ENCODE measurements around the gene TNP2. TPM values are rescaled to one million over a fixed set of nuclear protein-coding genes. Genes with fewer than 3 reads are reported as not detected.
"Not testable (repeated sequence)": the region's sequence is repeated elsewhere in the genome, so short reads cannot be mapped to it uniquely, and the experiment has no call there.

The TNP2 gene
- total RNA-seq, 1 donor from 2014 or later: not detected

- intact Hi-C loops (cut with micrococcal nuclease): no loop called here
- no peak for DNase-seq
- ATAC-seq: no peak
These were observed 36.7 kb downstream of the TNP2 start for GRCh38 chr16:11232302-11232851.

- intact Hi-C loops (cut with micrococcal nuclease): no loop called here
- DNase-seq (no peak), ATAC-seq (no peak)
These were observed 37.7 kb downstream of the TNP2 start for GRCh38 chr16:11231367-11231970.

GRCh38 chr16:11229906-11230305 is 39.2 kb downstream of the TNP2 start:
- DNase-seq (no peak), ATAC-seq (peak; percentile 7)
- intact Hi-C loops (cut with micrococcal nuclease): no loop called here

- no peak for ATAC-seq
- intact Hi-C loops (cut with micrococcal nuclease): no loop called here
- no peak for DNase-seq
These were observed 39.7 kb downstream of the TNP2 start for GRCh38 chr16:11229432-11229831.

DNA sequence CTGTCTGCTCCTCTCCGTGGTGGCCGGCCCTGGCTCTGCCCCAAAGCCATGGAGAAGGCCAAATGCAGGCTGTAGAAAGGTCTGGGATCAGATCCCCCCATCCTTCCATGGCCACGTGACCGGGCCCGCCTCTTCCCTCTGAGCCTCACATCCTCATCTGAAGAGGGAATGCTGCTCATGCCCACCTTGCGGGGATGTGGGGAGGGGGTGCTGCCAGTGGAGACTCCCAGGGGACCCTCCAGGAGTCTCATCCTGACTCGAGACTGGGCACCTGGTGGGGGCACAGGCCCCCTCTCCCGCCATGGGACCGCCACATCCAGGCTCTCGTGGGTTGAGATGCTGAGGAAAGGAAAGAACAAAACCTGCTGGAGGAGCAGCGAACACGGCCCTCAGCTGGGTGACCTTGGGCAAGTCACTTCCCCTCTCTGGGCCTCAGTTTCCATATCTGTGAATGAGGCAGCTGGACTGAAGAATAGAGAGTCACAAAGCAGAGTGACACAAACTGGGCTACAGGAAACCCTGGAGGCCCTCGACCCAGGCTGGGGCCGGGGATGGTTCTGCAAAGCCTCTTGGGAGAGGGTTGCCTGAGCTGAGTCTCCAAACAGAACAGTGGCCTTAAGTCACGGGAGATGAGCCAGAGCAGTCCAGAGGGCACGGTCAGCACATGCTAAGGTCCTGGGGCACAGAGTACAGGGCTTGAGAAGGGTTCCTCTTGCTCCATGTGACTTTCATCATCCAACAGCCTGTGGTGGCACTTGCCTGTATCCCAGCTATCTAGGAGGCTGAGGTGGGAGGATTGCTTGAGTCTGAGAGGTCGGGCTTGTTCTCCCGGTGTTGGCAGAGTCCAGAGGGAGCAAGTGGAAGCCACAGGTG is 43.2 kb downstream of the TNP2 start:
- DNase-seq (no peak), ATAC-seq (no peak)
- intact Hi-C loops (cut with micrococcal nuclease): no loop called here

DNA sequence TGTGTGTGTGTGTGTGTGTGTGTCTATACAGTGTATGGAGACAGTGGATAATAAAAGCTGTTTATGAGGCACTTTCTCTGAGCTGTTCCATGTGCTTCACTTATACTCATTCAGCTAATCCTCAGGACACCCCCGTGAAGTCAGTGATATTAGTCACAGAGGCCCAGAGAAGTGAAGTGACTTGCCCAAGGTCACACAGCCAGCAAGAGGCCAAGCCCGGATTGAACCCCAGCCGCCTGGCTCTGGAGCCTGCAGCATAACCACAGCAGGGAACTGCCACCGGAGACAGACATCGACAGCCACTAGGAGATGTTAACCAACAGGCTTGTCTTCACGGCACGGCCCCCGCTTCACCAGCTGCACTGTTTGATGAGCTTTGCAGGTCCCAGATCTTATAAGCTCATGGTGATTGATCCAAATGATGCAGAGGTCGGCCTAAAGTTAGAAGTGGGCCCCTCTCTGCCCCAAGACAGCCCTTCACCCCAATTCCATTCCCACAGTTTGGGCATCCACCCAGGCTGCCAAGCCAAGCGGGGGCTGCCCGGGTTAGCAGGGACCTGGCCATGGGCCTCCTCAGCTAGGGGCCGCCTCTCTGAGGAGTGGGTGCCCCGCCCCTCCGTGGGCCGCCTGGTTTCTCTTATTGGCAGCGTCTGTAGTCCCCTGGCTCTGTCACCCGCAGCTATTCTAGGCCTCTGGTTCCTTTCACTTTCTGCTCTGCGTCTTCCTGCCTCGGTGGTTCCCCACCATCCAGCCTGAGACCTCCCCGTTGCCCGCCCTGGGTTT is 44.0 kb downstream of the TNP2 start:
- intact Hi-C loops (cut with micrococcal nuclease): no loop called here
- DNase-seq: peak; percentile 58
- ATAC-seq: peak; percentile 42

- peak; percentile 97 for ATAC-seq
- peak; percentile 88 for DNase-seq
- intact Hi-C loops (cut with micrococcal nuclease): no loop called here
These were observed 44.8 kb downstream of the TNP2 start for GRCh38 chr16:11224096-11224893.

DNA sequence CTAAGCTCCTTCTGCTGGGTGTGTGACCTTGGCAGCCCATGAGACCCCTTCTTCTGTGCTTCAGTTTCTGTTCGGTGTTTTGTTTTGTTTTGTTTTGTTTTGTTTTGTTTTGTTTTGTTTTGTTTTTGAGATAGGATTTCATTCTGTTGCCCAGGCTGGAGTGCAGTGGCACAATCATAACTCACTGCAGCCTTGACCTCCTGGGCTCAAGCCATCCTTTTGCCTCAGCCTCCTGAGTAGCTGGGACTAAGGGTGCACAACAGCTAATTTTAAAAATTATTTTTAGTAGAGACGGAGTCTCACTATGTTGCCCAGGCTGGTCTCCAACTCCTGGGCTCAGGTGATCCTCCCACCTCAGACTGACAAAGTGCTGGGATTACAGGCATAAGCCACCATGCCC is 48.6 kb downstream of the TNP2 start:
- ATAC-seq; intact Hi-C loops (cut with micrococcal nuclease); DNase-seq: not testable (repeated sequence)

GRCh38 chr16:11219178-11219577 is 49.9 kb downstream of the TNP2 start:
- no peak for DNase-seq
- ATAC-seq: no peak
- intact Hi-C loops (cut with micrococcal nuclease): no loop called here

DNA sequence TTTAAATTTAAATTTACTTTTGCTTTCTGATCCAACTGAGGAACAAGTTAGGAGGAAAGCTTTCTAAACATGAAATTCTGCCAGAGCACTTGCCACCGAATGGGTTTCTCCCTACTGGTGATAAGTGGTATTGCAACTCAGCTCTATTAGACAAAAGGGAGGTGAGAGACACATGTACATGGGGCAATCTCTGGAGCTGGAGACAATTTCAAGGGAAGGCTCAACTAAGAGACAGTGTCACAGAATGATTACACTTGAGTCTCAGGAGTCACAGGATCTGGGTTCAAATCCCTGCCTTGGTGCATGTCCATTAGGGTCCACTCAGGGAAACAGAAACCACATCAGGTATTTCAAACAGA is 50.5 kb downstream of the TNP2 start:
- no peak for ATAC-seq
- intact Hi-C loops (cut with micrococcal nuclease): no loop called here
- no peak for DNase-seq

Small RNAs within 50 kb of the gene (microRNA-seq; reads per million reads assigned to microRNA genes)
- gene MIR548H2 (ENCODE audit: borderline number of aligned reads): not detected

Other genes with a start within 250 kb of the TNP2 start
- 3.8 TPM for gene SOCS1, start 13.1 kb downstream of the TNP2 start, total RNA-seq
- not detected for gene PRM3, start 4.3 kb upstream of the TNP2 start, total RNA-seq
- not detected for gene PRM2, start 7.2 kb upstream of the TNP2 start, total RNA-seq
- not detected for gene PRM1, start 12.0 kb upstream of the TNP2 start, total RNA-seq
- 0.45 TPM for gene RMI2, start 76.1 kb upstream of the TNP2 start, total RNA-seq

Data from left ventricle myocardium superior (tissue), 1 donor.